ENCODE measurements around the gene MAP2K5.

Gene MAP2K5

GRCh38 chr15:67775250-67775649, 232.7 kb downstream of the MAP2K5 start:
- H3K27me3 ChIP-seq (ENCODE audit: control insufficient read depth in 3 of 3, insufficient read depth in 3 of 3, low read depth in 1 of 3, low read length in 3 of 3): no peaks in the 10 kb centered on the region
- no peaks in the 10 kb centered on the region for H3K9me3 ChIP-seq (replicated peaks in 1 of 2; ENCODE audit: control insufficient read depth in 2 of 2, insufficient read depth in 1 of 2, low read depth in 1 of 2, low read length in 2 of 2)
- no peaks in the 10 kb centered on the region for H3K36me3 ChIP-seq (replicated peaks in 1 of 2; ENCODE audit: control insufficient read depth in 2 of 2, insufficient read depth in 2 of 2, low read length in 2 of 2)
- DNase-seq (ENCODE audit: low spot score): no peak
- H2BK5ac ChIP-seq (ENCODE audit: low read length): no peak overlapping the region
- no peak overlapping the region for H3K18ac ChIP-seq (ENCODE audit: low read length)
- H2BK12ac ChIP-seq (ENCODE audit: low read length): no peak overlapping the region
- H2AK5ac ChIP-seq (ENCODE audit: low read depth, low read length): no peak overlapping the region
- H3K23ac ChIP-seq (ENCODE audit: low read depth, low read length, poor library complexity): no peak overlapping the region
- no peak overlapping the region for H3K4me2 ChIP-seq (ENCODE audit: insufficient read depth, low read length, poor library complexity, severe bottlenecking)
- H3K4ac ChIP-seq (ENCODE audit: low read length): no peak overlapping the region
- no peaks in the 10 kb centered on the region for H3K79me1 ChIP-seq (ENCODE audit: low read depth, low read length)
- peaks cover 4 to 8% of the 10 kb centered on the region in 2 donors for H3K4me1 ChIP-seq (ENCODE audit: control insufficient read depth in 2 of 2, insufficient read depth in 1 of 2, low read depth in 1 of 2, low read length in 2 of 2)
- no peak overlapping the region for H3K4me3 ChIP-seq (ENCODE audit: low read length in 2 of 2)
- H2BK15ac ChIP-seq (ENCODE audit: low read length): no peak overlapping the region
- H4K91ac ChIP-seq (ENCODE audit: low read depth, low read length, poor library complexity): no peak overlapping the region
- no peak overlapping the region for H3K14ac ChIP-seq (ENCODE audit: low read length)
- no peak overlapping the region for H4K8ac ChIP-seq (ENCODE audit: low read depth, low read length)
- H3K9ac ChIP-seq (ENCODE audit: low read depth, low read length, poor library complexity): no peak overlapping the region
- no peak overlapping the region for H2BK120ac ChIP-seq (ENCODE audit: low read depth, low read length)
- H2AFZ ChIP-seq (ENCODE audit: low read length): no peak overlapping the region
- no peak overlapping the region for H3K27ac ChIP-seq (replicated peaks; ENCODE audit: low read length)
- no CpG with 5 or more reads among the region's 2 CpGs for WGBS, 2 donors (ENCODE audit: extremely low coverage in 2 of 2, insufficient read length in 2 of 2, insufficient replicate concordance in 1 of 2)

GRCh38 chr15:67775998-67776397, 233.5 kb downstream of the MAP2K5 start:
- Histone ChIP-seq H2AK5ac (ENCODE audit: low read depth, low read length) (no peak overlapping the region), H3K79me1 (ENCODE audit: low read depth, low read length) (no peaks in the 10 kb centered on the region), H2BK5ac (ENCODE audit: low read length) (no peak overlapping the region), H3K4me1 (ENCODE audit: control insufficient read depth in 2 of 2, insufficient read depth in 1 of 2, low read depth in 1 of 2, low read length in 2 of 2) (peaks cover 4 to 11% of the 10 kb centered on the region in 2 donors), H3K4me3 (ENCODE audit: low read length in 2 of 2) (no peak overlapping the region), H3K9ac (ENCODE audit: low read depth, low read length, poor library complexity) (no peak overlapping the region), H2BK120ac (ENCODE audit: low read depth, low read length) (no peak overlapping the region), H3K18ac (ENCODE audit: low read length) (no peak overlapping the region), H3K23ac (ENCODE audit: low read depth, low read length, poor library complexity) (no peak overlapping the region), H2AFZ (ENCODE audit: low read length) (no peak overlapping the region), H4K91ac (ENCODE audit: low read depth, low read length, poor library complexity) (no peak overlapping the region), H3K4me2 (ENCODE audit: insufficient read depth, low read length, poor library complexity, severe bottlenecking) (no peak overlapping the region), H2BK12ac (ENCODE audit: low read length) (no peak overlapping the region), H3K4ac (ENCODE audit: low read length) (no peak overlapping the region), H3K14ac (ENCODE audit: low read length) (no peak overlapping the region), H3K27ac (replicated peaks; ENCODE audit: low read length) (no peak overlapping the region), H2BK15ac (ENCODE audit: low read length) (no peak overlapping the region), H3K27me3 (ENCODE audit: control insufficient read depth in 3 of 3, insufficient read depth in 3 of 3, low read depth in 1 of 3, low read length in 3 of 3) (no peaks in the 10 kb centered on the region), H3K9me3 (replicated peaks in 1 of 2; ENCODE audit: control insufficient read depth in 2 of 2, insufficient read depth in 1 of 2, low read depth in 1 of 2, low read length in 2 of 2) (no peaks in the 10 kb centered on the region), H3K36me3 (replicated peaks in 1 of 2; ENCODE audit: control insufficient read depth in 2 of 2, insufficient read depth in 2 of 2, low read length in 2 of 2) (no peaks in the 10 kb centered on the region), H4K8ac (ENCODE audit: low read depth, low read length) (no peak overlapping the region)
- DNase-seq (ENCODE audit: low spot score): no peak
- whole genome bisulfite sequencing, 2 donors (ENCODE audit: extremely low coverage in 2 of 2, insufficient read length in 2 of 2, insufficient replicate concordance in 1 of 2): no CpG with 5 or more reads among the region's 3 CpGs

- Histone ChIP-seq H3K9ac (ENCODE audit: low read depth, low read length, poor library complexity) (no peak overlapping the region), H3K4me1 (ENCODE audit: control insufficient read depth in 2 of 2, insufficient read depth in 1 of 2, low read depth in 1 of 2, low read length in 2 of 2) (peaks cover 5 to 16% of the 10 kb centered on the region in 2 donors)
These were observed 234.1 kb downstream of the MAP2K5 start for GRCh38 chr15:67776600-67776999.

GRCh38 chr15:67777071-67777470, 234.6 kb downstream of the MAP2K5 start:
- Histone ChIP-seq H3K9me3 (replicated peaks in 1 of 2; ENCODE audit: control insufficient read depth in 2 of 2, insufficient read depth in 1 of 2, low read depth in 1 of 2, low read length in 2 of 2) (no peaks in the 10 kb centered on the region), H3K4me1 (ENCODE audit: control insufficient read depth in 2 of 2, insufficient read depth in 1 of 2, low read depth in 1 of 2, low read length in 2 of 2) (peaks cover 10 to 17% of the 10 kb centered on the region in 2 donors), H3K23ac (ENCODE audit: low read depth, low read length, poor library complexity) (no peak overlapping the region), H2BK15ac (ENCODE audit: low read length) (no peak overlapping the region), H3K4me2 (ENCODE audit: insufficient read depth, low read length, poor library complexity, severe bottlenecking) (no peak overlapping the region), H3K27ac (replicated peaks; ENCODE audit: low read length) (no peak overlapping the region), H2BK120ac (ENCODE audit: low read depth, low read length) (no peak overlapping the region), H4K91ac (ENCODE audit: low read depth, low read length, poor library complexity) (no peak overlapping the region), H3K18ac (ENCODE audit: low read length) (no peak overlapping the region), H3K4me3 (ENCODE audit: low read length in 2 of 2) (no peak overlapping the region), H3K4ac (ENCODE audit: low read length) (no peak overlapping the region), H3K36me3 (replicated peaks in 1 of 2; ENCODE audit: control insufficient read depth in 2 of 2, insufficient read depth in 2 of 2, low read length in 2 of 2) (no peaks in the 10 kb centered on the region), H2BK12ac (ENCODE audit: low read length) (no peak overlapping the region), H2AFZ (ENCODE audit: low read length) (no peak overlapping the region), H4K8ac (ENCODE audit: low read depth, low read length) (no peak overlapping the region), H3K27me3 (ENCODE audit: control insufficient read depth in 3 of 3, insufficient read depth in 3 of 3, low read depth in 1 of 3, low read length in 3 of 3) (no peaks in the 10 kb centered on the region), H3K14ac (ENCODE audit: low read length) (no peak overlapping the region), H2BK5ac (ENCODE audit: low read length) (no peak overlapping the region), H3K79me1 (ENCODE audit: low read depth, low read length) (no peaks in the 10 kb centered on the region), H2AK5ac (ENCODE audit: low read depth, low read length) (no peak overlapping the region), H3K9ac (ENCODE audit: low read depth, low read length, poor library complexity) (no peak overlapping the region)
- WGBS, 2 donors (ENCODE audit: extremely low coverage in 2 of 2, insufficient read length in 2 of 2, insufficient replicate concordance in 1 of 2): no CpG with 5 or more reads among the region's 5 CpGs
- no peak for DNase-seq (ENCODE audit: low spot score)

More at GRCh38 chr15:67776600-67776999, 234.1 kb downstream of the MAP2K5 start:
- H3K27ac ChIP-seq (replicated peaks; ENCODE audit: low read length): no peak overlapping the region
- H3K36me3 ChIP-seq (replicated peaks in 1 of 2; ENCODE audit: control insufficient read depth in 2 of 2, insufficient read depth in 2 of 2, low read length in 2 of 2): no peaks in the 10 kb centered on the region
- no peak overlapping the region for H2AFZ ChIP-seq (ENCODE audit: low read length)
- H3K4ac ChIP-seq (ENCODE audit: low read length): no peak overlapping the region
- H3K14ac ChIP-seq (ENCODE audit: low read length): no peak overlapping the region
- H2BK12ac ChIP-seq (ENCODE audit: low read length): no peak overlapping the region
- no peaks in the 10 kb centered on the region for H3K27me3 ChIP-seq (ENCODE audit: control insufficient read depth in 3 of 3, insufficient read depth in 3 of 3, low read depth in 1 of 3, low read length in 3 of 3)
- no peak overlapping the region for H2BK15ac ChIP-seq (ENCODE audit: low read length)
- H4K8ac ChIP-seq (ENCODE audit: low read depth, low read length): no peak overlapping the region
- no peak overlapping the region for H2BK120ac ChIP-seq (ENCODE audit: low read depth, low read length)
- H3K4me3 ChIP-seq (ENCODE audit: low read length in 2 of 2): no peak overlapping the region
- WGBS, 2 donors (ENCODE audit: extremely low coverage in 2 of 2, insufficient read length in 2 of 2, insufficient replicate concordance in 1 of 2): no CpG with 5 or more reads among the region's 3 CpGs
- no peaks in the 10 kb centered on the region for H3K79me1 ChIP-seq (ENCODE audit: low read depth, low read length)
- DNase-seq (ENCODE audit: low spot score): no peak
- no peaks in the 10 kb centered on the region for H3K9me3 ChIP-seq (replicated peaks in 1 of 2; ENCODE audit: control insufficient read depth in 2 of 2, insufficient read depth in 1 of 2, low read depth in 1 of 2, low read length in 2 of 2)
- H3K18ac ChIP-seq (ENCODE audit: low read length): no peak overlapping the region
- H2AK5ac ChIP-seq (ENCODE audit: low read depth, low read length): no peak overlapping the region
- H3K4me2 ChIP-seq (ENCODE audit: insufficient read depth, low read length, poor library complexity, severe bottlenecking): no peak overlapping the region
- H2BK5ac ChIP-seq (ENCODE audit: low read length): no peak overlapping the region
- no peak overlapping the region for H3K23ac ChIP-seq (ENCODE audit: low read depth, low read length, poor library complexity)
- no peak overlapping the region for H4K91ac ChIP-seq (ENCODE audit: low read depth, low read length, poor library complexity)

All from neuronal stem cell (in vitro differentiated cells).